ACC112 (cell line): ENCODE results near the gene MNX1.

ENCODE experiments used
- H2AFZ ChIP-seq: fragments of 200-600 bp; sonication (generic); one replicate; pipeline ENCODE4 v1.6.0; 2017; ENCODE audit warnings: antibody characterized with exemption, low read length; ENCODE audit not compliant: unreplicated experiment
- H3K27ac ChIP-seq: fragments of 200-600 bp; sonication (generic); 2 replicates; pipeline ENCODE4 v1.5.1; 2014; ENCODE audit warnings: low read depth, mild to moderate bottlenecking, antibody characterized with exemption, low read length, moderate library complexity
- H3K27me3 ChIP-seq: fragments of 200-600 bp; sonication (generic); 2 replicates; pipeline ENCODE4 v1.6.1; 2014; ENCODE audit warnings: mild to moderate bottlenecking, antibody characterized with exemption, low read length, moderate library complexity, mixed read lengths; ENCODE audit not compliant: insufficient read depth
- H3K36me3 ChIP-seq: fragments of 200-600 bp; sonication (generic); 2 replicates; pipeline ENCODE4 v1.6.1; 2016; ENCODE audit warnings: mild to moderate bottlenecking, antibody characterized with exemption, low read length, moderate library complexity, mixed read lengths; ENCODE audit not compliant: insufficient read depth
- H3K4me1 ChIP-seq: fragments of 200-600 bp; sonication (generic); one replicate; pipeline ENCODE4 v1.6.1; 2016; ENCODE audit warnings: low read length, mixed read lengths; ENCODE audit not compliant: insufficient read depth, unreplicated experiment, control insufficient read depth
- H3K4me3 ChIP-seq: fragments of 200-600 bp; sonication (generic); 2 replicates; pipeline ENCODE4 v1.5.1; 2014; ENCODE audit warnings: mild to moderate bottlenecking, low read depth, low read length
- H3K79me2 ChIP-seq: fragments of 200-600 bp; sonication (generic); one replicate; pipeline ENCODE4 v1.6.0; 2016; ENCODE audit warnings: low read length; ENCODE audit not compliant: control insufficient read depth, unreplicated experiment, insufficient read depth

Gene MNX1

DNA sequence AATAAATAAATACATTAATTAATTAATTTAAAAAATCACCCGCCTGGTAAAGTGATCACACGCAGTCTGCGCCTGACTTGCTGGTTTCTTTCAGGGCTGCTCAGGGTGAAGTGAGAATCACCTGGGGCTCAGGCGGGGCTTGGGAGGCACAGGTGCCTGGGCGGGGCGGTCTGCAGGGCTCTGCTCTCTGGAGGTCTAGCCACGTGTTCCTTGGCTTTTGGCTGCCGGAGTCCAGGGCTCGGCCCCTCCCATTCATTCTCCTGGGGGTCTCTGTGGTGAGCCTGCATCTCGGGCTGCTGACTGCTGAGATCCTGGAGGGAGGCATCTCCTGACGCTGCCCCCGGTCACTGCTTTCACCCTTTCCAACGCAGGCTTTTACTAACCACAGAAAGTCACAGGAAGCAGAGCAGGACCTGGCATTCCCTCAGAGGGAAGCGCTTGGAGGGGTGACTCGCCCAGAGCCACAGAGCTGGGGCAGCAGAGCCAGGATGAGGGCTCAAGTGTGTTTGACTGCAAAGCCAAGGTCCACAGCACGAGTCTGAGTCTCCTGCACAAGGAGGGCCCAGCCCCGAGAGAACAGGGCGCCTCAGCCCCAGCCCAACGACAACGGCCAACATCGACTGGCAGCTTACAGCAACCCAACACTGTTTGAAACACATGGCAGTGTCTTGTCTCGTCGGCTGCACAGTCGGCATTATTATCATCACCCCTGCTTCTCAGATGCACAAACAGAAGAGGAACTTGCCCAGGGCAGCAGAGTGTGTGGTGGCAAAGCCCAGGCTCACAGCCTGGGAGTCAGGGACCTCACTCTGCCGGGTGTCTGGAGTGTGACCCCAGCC, 22.4 kb upstream of the MNX1 start:
- Histone ChIP-seq H3K4me3 (no peak overlapping the region), H3K27ac (no peak overlapping the region), H2AFZ (no peak overlapping the region), H3K4me1 (no peaks in the 10 kb centered on the region), H3K36me3 (no peaks in the 10 kb centered on the region), H3K27me3 (peaks cover 48% of the 10 kb centered on the region), H3K79me2 (no peaks in the 10 kb centered on the region)

DNA sequence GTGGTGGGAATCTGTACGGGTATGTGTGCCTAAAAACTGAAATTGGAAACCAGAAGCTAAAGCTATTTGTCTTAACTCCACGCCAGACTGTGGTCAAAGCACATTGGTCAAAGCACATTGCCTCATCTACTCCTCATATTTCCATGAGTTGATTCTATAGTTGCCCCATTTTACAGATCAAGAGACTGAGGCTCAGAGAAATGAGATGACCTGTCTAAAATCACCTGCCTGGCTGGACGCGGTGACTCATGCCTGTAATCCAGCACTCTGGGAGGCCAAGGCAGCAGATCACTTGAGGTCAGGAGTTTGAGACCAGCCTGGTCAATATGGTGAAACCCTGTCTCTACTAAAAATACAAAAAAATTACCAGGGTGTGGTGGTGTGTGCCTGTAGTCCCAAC, 21.7 kb upstream of the MNX1 start:
- H3K27me3 ChIP-seq: peaks cover 51% of the 10 kb centered on the region
- H3K36me3 ChIP-seq: no peaks in the 10 kb centered on the region
- H3K4me3 ChIP-seq: no peak overlapping the region
- no peak overlapping the region for H3K27ac ChIP-seq
- H3K4me1 ChIP-seq: no peaks in the 10 kb centered on the region
- no peak overlapping the region for H2AFZ ChIP-seq
- H3K79me2 ChIP-seq: no peaks in the 10 kb centered on the region

DNA sequence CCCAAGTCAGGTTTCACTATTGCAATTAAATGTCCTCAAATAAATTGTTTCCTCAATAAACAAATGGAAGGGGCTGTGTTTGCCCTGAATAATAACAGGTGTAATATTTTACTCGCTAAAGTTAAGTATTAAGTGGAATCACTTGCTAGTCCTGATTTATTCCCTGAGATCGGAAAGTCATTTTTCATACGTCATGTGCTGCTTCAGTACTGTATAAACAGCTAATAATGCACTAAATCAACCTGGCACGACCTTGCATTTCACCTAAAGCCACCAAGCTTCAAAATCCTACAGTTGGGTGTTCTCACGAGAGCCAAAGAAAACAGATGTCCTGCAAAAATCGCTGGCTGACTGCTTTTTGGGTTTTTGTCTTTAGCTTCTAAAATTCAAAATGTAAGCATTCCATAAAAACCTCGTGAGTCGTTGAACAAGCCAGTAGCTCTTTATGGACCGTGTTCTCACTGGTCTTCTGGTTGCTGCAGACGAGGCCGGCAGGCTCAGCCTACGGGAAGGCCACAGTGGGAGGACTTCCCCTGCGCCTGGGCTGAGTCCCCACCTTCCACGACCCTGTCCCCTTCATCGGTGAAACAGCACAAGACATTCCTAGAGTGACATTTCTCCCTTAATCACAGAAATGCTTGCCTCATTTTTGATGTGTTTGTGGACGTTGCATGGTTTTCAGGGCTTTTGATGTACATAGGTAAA, 17.9 kb upstream of the MNX1 start:
- no peaks in the 10 kb centered on the region for H3K79me2 ChIP-seq
- no peak overlapping the region for H3K27ac ChIP-seq
- H3K4me1 ChIP-seq: no peaks in the 10 kb centered on the region
- H3K4me3 ChIP-seq: no peak overlapping the region
- H3K27me3 ChIP-seq: peaks cover 78% of the 10 kb centered on the region
- H3K36me3 ChIP-seq: no peaks in the 10 kb centered on the region
- no peak overlapping the region for H2AFZ ChIP-seq

DNA sequence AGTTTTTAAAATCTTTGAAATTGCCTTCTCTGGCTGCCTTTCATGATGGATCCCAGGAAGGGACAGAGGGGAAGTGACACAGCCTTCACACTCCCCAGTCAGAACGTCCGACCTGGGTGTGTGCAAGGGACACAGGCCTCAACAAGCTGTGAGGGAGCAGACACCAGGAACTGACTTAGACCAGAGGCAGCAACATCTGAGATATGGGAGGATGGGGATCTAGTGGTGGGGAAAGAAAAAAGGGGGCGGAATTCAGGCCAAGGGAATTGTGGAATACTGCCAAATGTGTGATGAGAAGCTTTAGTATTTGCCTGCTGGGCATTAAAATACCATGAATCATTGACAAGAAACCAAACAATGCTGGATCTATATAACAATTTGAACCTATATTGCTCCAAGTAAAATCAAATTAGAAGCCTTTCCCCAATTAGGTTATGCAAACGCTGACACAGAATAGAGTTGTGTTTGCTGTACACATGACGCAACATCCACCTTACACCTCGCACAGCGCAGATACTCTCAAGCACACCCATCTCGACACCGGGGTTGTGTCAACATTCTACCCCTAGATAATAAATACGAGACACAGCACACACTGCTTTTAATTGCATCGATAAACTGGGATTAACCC, 17.2 kb upstream of the MNX1 start:
- Histone ChIP-seq H2AFZ (no peak overlapping the region), H3K4me1 (no peaks in the 10 kb centered on the region), H3K27ac (no peak overlapping the region), H3K27me3 (peaks cover 79% of the 10 kb centered on the region), H3K79me2 (no peaks in the 10 kb centered on the region), H3K4me3 (no peak overlapping the region), H3K36me3 (no peaks in the 10 kb centered on the region)

- H3K27me3 ChIP-seq: peaks cover 98% of the 10 kb centered on the region
- H3K36me3 ChIP-seq: no peaks in the 10 kb centered on the region
- H3K4me1 ChIP-seq: no peaks in the 10 kb centered on the region
- no peaks in the 10 kb centered on the region for H3K79me2 ChIP-seq
- H3K4me3 ChIP-seq: no peak overlapping the region
- H2AFZ ChIP-seq: no peak overlapping the region
- H3K27ac ChIP-seq: no peak overlapping the region
Measured at GRCh38 chr7:157024716-157025115, 14.3 kb upstream of the MNX1 start.

DNA sequence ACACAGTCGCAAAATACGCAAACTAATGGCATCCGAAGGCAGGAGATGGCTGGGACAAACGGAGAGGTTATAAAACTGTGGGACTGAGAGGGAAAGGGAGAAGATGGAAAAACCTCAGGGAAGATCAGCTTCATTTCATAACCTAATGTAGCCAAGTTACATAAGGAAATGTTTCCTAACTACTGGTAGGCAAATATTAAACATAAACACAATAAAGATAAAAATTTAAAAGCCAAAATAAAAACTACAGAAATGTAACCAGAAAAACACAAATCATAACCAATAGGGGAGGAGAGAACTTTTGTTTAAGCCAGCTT, 13.1 kb upstream of the MNX1 start:
- peaks cover 100% of the 10 kb centered on the region for H3K27me3 ChIP-seq
- H3K4me1 ChIP-seq: no peaks in the 10 kb centered on the region
- no peaks in the 10 kb centered on the region for H3K79me2 ChIP-seq
- H2AFZ ChIP-seq: no peak overlapping the region
- H3K27ac ChIP-seq: no peak overlapping the region
- H3K36me3 ChIP-seq: no peaks in the 10 kb centered on the region
- no peak overlapping the region for H3K4me3 ChIP-seq

GRCh38 chr7:157022681-157023588, 12.5 kb upstream of the MNX1 start:
- Histone ChIP-seq H3K4me3 (no peak overlapping the region), H3K27me3 (peaks cover 100% of the 10 kb centered on the region), H3K4me1 (no peaks in the 10 kb centered on the region), H2AFZ (no peak overlapping the region), H3K79me2 (no peaks in the 10 kb centered on the region), H3K27ac (no peak overlapping the region), H3K36me3 (no peaks in the 10 kb centered on the region)

DNA sequence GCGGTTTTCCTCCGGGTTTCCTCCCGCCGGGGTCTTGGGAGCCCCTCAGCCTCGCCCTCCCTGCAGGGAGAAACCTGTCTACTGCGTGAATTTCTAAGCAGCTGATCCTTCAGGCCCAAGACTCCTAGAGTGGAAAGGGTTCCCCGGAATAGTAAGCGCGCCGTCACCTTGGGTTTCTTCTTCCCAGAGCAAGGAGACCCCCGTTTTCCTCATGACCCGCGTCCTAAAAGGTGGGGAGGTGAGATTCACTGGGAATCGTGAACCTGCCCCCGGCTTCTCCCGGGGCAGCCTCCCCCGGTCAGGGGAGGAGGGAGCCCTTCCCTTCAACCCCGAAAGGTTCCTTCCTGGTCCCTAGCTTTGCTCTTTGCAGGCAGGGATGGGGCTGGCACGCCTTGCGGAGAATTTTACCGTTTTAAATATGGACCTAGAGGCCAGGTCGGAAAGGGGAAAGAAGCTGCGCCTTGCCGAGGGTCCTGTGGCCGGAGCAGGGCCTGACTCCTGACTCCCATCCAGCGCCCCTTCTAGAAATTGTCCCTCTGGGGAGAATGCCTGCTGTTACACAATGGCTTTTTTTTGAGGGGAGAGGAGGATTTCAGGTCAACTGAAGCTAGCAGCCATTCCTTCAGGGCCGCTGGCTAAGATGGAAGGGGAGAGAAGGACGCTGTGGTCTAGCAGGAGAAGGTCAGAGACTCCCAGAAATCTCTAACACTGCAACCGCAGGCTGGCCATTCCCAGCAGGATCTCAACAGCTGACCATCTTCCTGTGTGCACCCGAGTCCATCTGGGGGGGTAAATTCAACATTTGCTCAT, 11.6 kb upstream of the MNX1 start:
- no peak overlapping the region for H3K27ac ChIP-seq
- H3K27me3 ChIP-seq: peaks cover 100% of the 10 kb centered on the region
- H3K36me3 ChIP-seq: no peaks in the 10 kb centered on the region
- H3K4me3 ChIP-seq: no peak overlapping the region
- H3K4me1 ChIP-seq: no peaks in the 10 kb centered on the region
- no peak overlapping the region for H2AFZ ChIP-seq
- no peaks in the 10 kb centered on the region for H3K79me2 ChIP-seq

DNA sequence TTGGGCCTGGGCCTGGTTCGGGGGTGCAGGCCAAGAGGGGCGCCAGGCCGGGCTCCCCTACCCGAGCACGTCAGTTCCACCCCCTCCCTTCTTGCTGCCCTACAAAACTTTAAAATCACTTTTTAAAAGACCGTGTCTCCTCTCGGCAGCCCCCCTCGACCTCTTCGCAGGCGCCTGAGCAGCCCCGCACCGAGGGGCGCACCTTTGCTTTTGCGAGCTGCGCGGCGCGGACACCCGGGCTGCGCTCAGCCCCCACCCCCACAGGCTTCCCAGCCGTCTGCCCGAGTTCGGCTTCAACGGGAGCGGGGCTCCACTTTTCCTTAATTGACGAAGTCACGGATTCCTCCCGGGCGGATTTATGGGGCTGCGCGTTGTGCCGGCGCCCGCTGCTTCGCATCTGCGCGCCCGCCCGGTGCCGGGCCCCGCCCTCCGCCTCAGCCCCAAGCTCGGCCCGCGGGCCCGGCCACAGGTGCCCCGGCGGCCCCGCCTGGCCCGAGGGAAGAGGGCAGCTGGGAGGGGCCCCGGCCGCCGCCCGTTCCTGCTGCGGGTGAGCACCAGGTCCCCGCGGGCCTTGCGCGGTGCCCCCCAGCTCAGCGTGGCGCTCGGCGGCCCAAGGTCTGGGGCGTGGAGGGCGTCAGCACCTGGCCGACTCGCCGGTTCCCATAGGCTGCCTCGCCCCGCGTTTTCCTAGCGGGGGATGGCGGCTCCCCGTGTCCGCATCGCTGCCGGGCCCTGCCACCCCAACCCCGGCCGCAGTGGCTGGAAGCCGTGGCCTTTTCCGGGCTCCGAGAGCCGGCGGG, 10.8 kb upstream of the MNX1 start:
- no peaks in the 10 kb centered on the region for H3K36me3 ChIP-seq
- no peaks in the 10 kb centered on the region for H3K4me1 ChIP-seq
- H3K4me3 ChIP-seq: no peak overlapping the region
- H2AFZ ChIP-seq: no peak overlapping the region
- H3K27ac ChIP-seq: no peak overlapping the region
- peaks cover 100% of the 10 kb centered on the region for H3K27me3 ChIP-seq
- no peaks in the 10 kb centered on the region for H3K79me2 ChIP-seq
